ENCODE data around the gene GPR176.

Gene GPR176

DNA sequence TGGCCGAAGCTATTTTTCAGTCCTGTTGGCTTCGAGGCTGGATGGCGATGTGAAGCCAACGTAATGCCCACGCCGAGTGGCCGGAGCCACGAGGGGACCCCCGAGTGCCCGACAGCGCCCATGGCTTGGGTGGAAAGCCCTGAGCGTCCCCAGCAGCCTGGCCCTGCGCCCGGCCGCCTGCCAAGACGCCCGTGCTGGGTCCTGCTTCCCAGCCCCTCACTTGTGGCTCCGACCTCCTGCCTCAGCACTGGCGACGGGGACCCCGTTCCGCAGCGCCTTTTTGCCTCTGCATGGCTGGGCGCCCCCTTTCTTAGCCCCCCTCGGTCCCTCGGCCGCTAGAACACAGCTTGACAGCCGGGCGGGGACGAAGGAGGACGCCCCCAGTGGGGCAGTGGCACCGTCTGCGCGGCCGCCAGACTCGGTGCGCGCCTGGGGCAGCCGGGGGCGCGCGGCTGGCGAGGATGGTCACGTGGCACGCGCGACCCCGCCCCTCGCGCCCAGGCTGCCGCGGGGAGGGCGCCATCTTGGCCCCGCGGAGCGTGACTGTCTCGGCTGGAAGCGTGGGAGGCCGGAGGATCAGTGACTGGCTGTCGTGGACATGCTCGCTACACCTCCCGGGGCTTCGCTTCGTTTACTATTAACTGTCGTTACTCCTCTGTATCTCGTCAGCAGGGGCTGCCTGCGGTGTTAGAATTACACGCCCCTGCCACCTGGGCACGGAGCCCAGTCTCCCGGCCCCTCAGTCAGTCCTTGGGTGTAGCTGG lies 626 bp upstream of the GPR176 start (continued):
- no peak for TF ChIP-seq ELK4 (IDR thresholded peaks at IDR 0.05; ENCODE audit: borderline replicate concordance, low read depth, low read length)
- TF ChIP-seq, protein P1, sequence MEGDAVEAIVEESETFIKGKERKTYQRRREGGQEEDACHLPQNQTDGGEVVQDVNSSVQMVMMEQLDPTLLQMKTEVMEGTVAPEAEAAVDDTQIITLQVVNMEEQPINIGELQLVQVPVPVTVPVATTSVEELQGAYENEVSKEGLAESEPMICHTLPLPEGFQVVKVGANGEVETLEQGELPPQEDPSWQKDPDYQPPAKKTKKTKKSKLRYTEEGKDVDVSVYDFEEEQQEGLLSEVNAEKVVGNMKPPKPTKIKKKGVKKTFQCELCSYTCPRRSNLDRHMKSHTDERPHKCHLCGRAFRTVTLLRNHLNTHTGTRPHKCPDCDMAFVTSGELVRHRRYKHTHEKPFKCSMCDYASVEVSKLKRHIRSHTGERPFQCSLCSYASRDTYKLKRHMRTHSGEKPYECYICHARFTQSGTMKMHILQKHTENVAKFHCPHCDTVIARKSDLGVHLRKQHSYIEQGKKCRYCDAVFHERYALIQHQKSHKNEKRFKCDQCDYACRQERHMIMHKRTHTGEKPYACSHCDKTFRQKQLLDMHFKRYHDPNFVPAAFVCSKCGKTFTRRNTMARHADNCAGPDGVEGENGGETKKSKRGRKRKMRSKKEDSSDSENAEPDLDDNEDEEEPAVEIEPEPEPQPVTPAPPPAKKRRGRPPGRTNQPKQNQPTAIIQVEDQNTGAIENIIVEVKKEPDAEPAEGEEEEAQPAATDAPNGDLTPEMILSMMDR (tag by site-specific recombination; IDR thresholded peaks at IDR 0.05), result peak; percentile 60; the same call in 1 of the 2 replicates
- TF ChIP-seq, protein P2, sequence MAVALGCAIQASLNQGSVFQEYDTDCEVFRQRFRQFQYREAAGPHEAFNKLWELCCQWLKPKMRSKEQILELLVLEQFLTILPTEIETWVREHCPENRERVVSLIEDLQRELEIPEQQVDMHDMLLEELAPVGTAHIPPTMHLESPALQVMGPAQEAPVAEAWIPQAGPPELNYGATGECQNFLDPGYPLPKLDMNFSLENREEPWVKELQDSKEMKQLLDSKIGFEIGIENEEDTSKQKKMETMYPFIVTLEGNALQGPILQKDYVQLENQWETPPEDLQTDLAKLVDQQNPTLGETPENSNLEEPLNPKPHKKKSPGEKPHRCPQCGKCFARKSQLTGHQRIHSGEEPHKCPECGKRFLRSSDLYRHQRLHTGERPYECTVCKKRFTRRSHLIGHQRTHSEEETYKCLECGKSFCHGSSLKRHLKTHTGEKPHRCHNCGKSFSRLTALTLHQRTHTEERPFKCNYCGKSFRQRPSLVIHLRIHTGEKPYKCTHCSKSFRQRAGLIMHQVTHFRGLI (tag by site-specific recombination; IDR thresholded peaks at IDR 0.05), result no peak
- peak; percentile 90 for TF ChIP-seq ZNF335 (tag by site-specific recombination; conservative IDR thresholded peaks at IDR 0.05)
- TF ChIP-seq ZNF48 (tag by site-specific recombination; IDR thresholded peaks at IDR 0.05), result no peak
- TF ChIP-seq REPIN1 (tag by site-specific recombination; IDR thresholded peaks at IDR 0.05; ENCODE audit: low read depth), result no peak
- TF ChIP-seq PRDM2 (tag by site-specific recombination; IDR thresholded peaks at IDR 0.05; ENCODE audit: borderline replicate concordance), result no peak
- TF ChIP-seq ZNF248 (tag by site-specific recombination; IDR thresholded peaks at IDR 0.05), result no peak
- TF ChIP-seq ZNF362 (tag by site-specific recombination; IDR thresholded peaks at IDR 0.05), result no peak
- peak; percentile 79 for TF ChIP-seq YY1 (tag by site-specific recombination; IDR thresholded peaks at IDR 0.05)
- no peak for TF ChIP-seq SP3 (tag by site-specific recombination; IDR thresholded peaks at IDR 0.05)
- TF ChIP-seq KLF10 (tag by site-specific recombination; IDR thresholded peaks at IDR 0.05), result peak; percentile 50; the same call in 1 of the 2 replicates
- peak; percentile 41; the same call in 1 of the 2 replicates for TF ChIP-seq KLF1 (tag by site-specific recombination; IDR thresholded peaks at IDR 0.05)
- TF ChIP-seq ZNF140 (tag by site-specific recombination; IDR thresholded peaks at IDR 0.05), result no peak
- no peak for TF ChIP-seq ZNF658 (tag by site-specific recombination; IDR thresholded peaks at IDR 0.05)
- TF ChIP-seq, protein P3, sequence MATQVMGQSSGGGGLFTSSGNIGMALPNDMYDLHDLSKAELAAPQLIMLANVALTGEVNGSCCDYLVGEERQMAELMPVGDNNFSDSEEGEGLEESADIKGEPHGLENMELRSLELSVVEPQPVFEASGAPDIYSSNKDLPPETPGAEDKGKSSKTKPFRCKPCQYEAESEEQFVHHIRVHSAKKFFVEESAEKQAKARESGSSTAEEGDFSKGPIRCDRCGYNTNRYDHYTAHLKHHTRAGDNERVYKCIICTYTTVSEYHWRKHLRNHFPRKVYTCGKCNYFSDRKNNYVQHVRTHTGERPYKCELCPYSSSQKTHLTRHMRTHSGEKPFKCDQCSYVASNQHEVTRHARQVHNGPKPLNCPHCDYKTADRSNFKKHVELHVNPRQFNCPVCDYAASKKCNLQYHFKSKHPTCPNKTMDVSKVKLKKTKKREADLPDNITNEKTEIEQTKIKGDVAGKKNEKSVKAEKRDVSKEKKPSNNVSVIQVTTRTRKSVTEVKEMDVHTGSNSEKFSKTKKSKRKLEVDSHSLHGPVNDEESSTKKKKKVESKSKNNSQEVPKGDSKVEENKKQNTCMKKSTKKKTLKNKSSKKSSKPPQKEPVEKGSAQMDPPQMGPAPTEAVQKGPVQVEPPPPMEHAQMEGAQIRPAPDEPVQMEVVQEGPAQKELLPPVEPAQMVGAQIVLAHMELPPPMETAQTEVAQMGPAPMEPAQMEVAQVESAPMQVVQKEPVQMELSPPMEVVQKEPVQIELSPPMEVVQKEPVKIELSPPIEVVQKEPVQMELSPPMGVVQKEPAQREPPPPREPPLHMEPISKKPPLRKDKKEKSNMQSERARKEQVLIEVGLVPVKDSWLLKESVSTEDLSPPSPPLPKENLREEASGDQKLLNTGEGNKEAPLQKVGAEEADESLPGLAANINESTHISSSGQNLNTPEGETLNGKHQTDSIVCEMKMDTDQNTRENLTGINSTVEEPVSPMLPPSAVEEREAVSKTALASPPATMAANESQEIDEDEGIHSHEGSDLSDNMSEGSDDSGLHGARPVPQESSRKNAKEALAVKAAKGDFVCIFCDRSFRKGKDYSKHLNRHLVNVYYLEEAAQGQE (tag by site-specific recombination; IDR thresholded peaks at IDR 0.05), result no peak
- no peak for TF ChIP-seq ZNF169 (tag by site-specific recombination; IDR thresholded peaks at IDR 0.05)
- no peak for TF ChIP-seq ZNF785 (tag by site-specific recombination; IDR thresholded peaks at IDR 0.05)
- TF ChIP-seq ZNF202 (tag by site-specific recombination; IDR thresholded peaks at IDR 0.05; ENCODE audit: borderline replicate concordance), result no peak
- TF ChIP-seq ZBTB20 (tag by site-specific recombination; IDR thresholded peaks at IDR 0.05), result peak; percentile 63
- TF ChIP-seq ZNF157 (tag by site-specific recombination; IDR thresholded peaks at IDR 0.05), result no peak
- no peak for TF ChIP-seq ZNF510 (tag by site-specific recombination; IDR thresholded peaks at IDR 0.05; ENCODE audit: insufficient replicate concordance)
- no peak for TF ChIP-seq MYNN (tag by site-specific recombination; IDR thresholded peaks at IDR 0.05; ENCODE audit: borderline replicate concordance)
- TF ChIP-seq ZNF211 (tag by site-specific recombination; IDR thresholded peaks at IDR 0.05; ENCODE audit: low read depth), result no peak
- peak; percentile 72 for TF ChIP-seq ZFHX2 (tag by site-specific recombination; conservative IDR thresholded peaks at IDR 0.05)
